Measurements from ENCODE around the gene RNF146. TPM values are rescaled to one million over a fixed set of nuclear protein-coding genes. Genes with fewer than 3 reads are reported as not detected.

RNF146 gene
- polyA plus RNA-seq, 2 of the 4 experiments (the other 2 are of a cell fraction), result 18.9 to 33.2 TPM

DNA sequence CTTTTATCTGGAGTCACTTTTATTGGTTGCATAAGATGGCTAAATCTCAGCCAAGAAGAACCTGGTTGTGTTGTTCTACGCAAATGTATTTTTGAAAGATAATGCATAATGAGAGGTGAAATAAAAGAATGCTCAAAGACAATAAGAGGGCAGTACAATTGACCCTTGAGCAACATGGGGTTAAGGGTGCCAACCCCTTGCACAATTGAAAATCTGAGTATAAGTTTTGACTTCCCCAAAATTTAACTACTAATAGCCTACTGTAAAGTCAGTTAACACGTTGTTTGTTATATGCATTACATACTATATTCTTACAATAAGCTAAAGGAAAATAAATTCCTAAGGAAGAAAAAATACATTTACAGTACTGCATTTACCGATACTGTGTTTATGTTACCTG lies 5.9 kb downstream of the RNF146 start (continued):
- TF ChIP-seq, protein P1, sequence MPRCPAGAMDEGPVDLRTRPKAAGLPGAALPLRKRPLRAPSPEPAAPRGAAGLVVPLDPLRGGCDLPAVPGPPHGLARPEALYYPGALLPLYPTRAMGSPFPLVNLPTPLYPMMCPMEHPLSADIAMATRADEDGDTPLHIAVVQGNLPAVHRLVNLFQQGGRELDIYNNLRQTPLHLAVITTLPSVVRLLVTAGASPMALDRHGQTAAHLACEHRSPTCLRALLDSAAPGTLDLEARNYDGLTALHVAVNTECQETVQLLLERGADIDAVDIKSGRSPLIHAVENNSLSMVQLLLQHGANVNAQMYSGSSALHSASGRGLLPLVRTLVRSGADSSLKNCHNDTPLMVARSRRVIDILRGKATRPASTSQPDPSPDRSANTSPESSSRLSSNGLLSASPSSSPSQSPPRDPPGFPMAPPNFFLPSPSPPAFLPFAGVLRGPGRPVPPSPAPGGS (IDR thresholded peaks at IDR 0.05), result no peak

- DNase-seq (ENCODE audit: low read depth in 1 of 2, low spot score in 1 of 2) (no peak), FAIRE-seq (no peak), ATAC-seq (no peak)
- peaks cover 13% of the 10 kb centered on the region for H3K4me1 ChIP-seq
- H3K4me3 ChIP-seq, result no peak overlapping the region
- ChIA-PET CTCF (no interaction called here), POLR2A (no interaction called here)
- no peaks in the 10 kb centered on the region for H3K9me3 ChIP-seq
- no peak overlapping the region for H3K4me2 ChIP-seq
- 77% methylated on average over 2 of the region's 2 CpGs for WGBS (ENCODE audit: missing lambda C conversion rate)
- TF ChIP-seq E2F6 (IDR thresholded peaks at IDR 0.05; ENCODE audit: borderline replicate concordance, low read depth) (no peak), NPAS2 (CRISPR knock-in tag; IDR thresholded peaks at IDR 0.05; ENCODE audit: borderline replicate concordance) (no peak), KDM5A (IDR thresholded peaks at IDR 0.05) (no peak), RFX5 (IDR thresholded peaks at IDR 0.05) (no peak), HOXA7 (CRISPR knock-in tag; IDR thresholded peaks at IDR 0.05) (no peak), GATA3 (IDR thresholded peaks at IDR 0.05; ENCODE audit: borderline replicate concordance) (no peak), POLR2AphosphoS2 (conservative IDR thresholded peaks at IDR 0.05; ENCODE audit: low read length) (no peak), PHF8 (IDR thresholded peaks at IDR 0.05; ENCODE audit: borderline replicate concordance, low read depth) (no peak), ZSCAN20 (CRISPR knock-in tag; IDR thresholded peaks at IDR 0.05) (no peak), USF2 (IDR thresholded peaks at IDR 0.05) (no peak)
- TF ChIP-seq, protein P2, sequence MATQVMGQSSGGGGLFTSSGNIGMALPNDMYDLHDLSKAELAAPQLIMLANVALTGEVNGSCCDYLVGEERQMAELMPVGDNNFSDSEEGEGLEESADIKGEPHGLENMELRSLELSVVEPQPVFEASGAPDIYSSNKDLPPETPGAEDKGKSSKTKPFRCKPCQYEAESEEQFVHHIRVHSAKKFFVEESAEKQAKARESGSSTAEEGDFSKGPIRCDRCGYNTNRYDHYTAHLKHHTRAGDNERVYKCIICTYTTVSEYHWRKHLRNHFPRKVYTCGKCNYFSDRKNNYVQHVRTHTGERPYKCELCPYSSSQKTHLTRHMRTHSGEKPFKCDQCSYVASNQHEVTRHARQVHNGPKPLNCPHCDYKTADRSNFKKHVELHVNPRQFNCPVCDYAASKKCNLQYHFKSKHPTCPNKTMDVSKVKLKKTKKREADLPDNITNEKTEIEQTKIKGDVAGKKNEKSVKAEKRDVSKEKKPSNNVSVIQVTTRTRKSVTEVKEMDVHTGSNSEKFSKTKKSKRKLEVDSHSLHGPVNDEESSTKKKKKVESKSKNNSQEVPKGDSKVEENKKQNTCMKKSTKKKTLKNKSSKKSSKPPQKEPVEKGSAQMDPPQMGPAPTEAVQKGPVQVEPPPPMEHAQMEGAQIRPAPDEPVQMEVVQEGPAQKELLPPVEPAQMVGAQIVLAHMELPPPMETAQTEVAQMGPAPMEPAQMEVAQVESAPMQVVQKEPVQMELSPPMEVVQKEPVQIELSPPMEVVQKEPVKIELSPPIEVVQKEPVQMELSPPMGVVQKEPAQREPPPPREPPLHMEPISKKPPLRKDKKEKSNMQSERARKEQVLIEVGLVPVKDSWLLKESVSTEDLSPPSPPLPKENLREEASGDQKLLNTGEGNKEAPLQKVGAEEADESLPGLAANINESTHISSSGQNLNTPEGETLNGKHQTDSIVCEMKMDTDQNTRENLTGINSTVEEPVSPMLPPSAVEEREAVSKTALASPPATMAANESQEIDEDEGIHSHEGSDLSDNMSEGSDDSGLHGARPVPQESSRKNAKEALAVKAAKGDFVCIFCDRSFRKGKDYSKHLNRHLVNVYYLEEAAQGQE (IDR thresholded peaks at IDR 0.05), result no peak
- no peak overlapping the region for H3K27ac ChIP-seq
Measured at GRCh38 chr6:127273499-127273898, 6.8 kb downstream of the RNF146 start.

DNA sequence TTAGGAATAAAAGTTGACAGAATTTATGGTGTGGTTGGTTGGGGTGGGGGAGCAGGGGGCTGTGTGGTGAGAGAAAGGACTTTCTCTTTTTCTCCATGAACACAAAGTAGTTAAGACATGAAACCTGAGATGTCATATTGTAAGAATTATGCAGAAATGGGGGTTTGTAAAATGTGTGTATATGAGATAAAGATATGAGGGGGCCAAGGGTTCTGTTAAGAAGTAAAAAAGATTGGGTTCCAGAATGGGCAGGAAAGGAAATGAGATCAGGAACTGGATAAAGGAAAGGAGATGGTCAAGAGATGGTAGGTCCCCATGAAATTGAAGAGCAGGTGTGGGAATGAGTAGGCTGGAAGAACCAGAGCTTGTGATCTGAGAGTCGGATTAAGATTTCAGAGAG lies 9.7 kb downstream of the RNF146 start:
- ChIA-PET CTCF (no interaction called here), POLR2A (interaction anchor here (1.3 kb wide), 1 partner anchor 10 kb away, joined by 5 read pairs; the partner anchor contains the start of gene RNF146)
- DNase-seq (ENCODE audit: low read depth in 1 of 2, low spot score in 1 of 2) (no peak), FAIRE-seq (no peak), ATAC-seq (no peak)
- Histone ChIP-seq H3K9me3 (no peaks in the 10 kb centered on the region), H3K4me1 (0 out of 3 replicates have a peak, but pooled peaks cover 2% of the 10 kb centered on the region), H3K27ac (no peak overlapping the region), H3K4me2 (no peak overlapping the region), H3K4me3 (no peak overlapping the region)
- 95% methylated on average over 1 of the region's 1 CpG for WGBS (ENCODE audit: missing lambda C conversion rate)
- TF ChIP-seq KDM5A (IDR thresholded peaks at IDR 0.05) (no peak), HDAC2 (IDR thresholded peaks at IDR 0.05) (no peak), JUN (IDR thresholded peaks at IDR 0.05) (no peak), PBX3 (IDR thresholded peaks at IDR 0.05) (no peak), CHD4 (IDR thresholded peaks at IDR 0.05; ENCODE audit: borderline replicate concordance) (no peak), HEYL (CRISPR knock-in tag; IDR thresholded peaks at IDR 0.05) (no peak), USF2 (IDR thresholded peaks at IDR 0.05) (no peak), HOXA7 (CRISPR knock-in tag; IDR thresholded peaks at IDR 0.05) (no peak), MYC (IDR thresholded peaks at IDR 0.05; ENCODE audit: borderline replicate concordance, low read length) (no peak), BHLHE40 (IDR thresholded peaks at IDR 0.05; ENCODE audit: low read depth, low read length) (no peak), NR3C1 (IDR thresholded peaks at IDR 0.05) (no peak), SMC3 (IDR thresholded peaks at IDR 0.05) (no peak), PHF8 (IDR thresholded peaks at IDR 0.05; ENCODE audit: borderline replicate concordance, low read depth) (no peak), HOXB5 (CRISPR knock-in tag; IDR thresholded peaks at IDR 0.05) (no peak), ZC3H11A (IDR thresholded peaks at IDR 0.05) (no peak), FOSL2 (IDR thresholded peaks at IDR 0.05) (no peak), FOSL2 (CRISPR knock-in tag; IDR thresholded peaks at IDR 0.05) (no peak)
- TF ChIP-seq, protein P3, sequence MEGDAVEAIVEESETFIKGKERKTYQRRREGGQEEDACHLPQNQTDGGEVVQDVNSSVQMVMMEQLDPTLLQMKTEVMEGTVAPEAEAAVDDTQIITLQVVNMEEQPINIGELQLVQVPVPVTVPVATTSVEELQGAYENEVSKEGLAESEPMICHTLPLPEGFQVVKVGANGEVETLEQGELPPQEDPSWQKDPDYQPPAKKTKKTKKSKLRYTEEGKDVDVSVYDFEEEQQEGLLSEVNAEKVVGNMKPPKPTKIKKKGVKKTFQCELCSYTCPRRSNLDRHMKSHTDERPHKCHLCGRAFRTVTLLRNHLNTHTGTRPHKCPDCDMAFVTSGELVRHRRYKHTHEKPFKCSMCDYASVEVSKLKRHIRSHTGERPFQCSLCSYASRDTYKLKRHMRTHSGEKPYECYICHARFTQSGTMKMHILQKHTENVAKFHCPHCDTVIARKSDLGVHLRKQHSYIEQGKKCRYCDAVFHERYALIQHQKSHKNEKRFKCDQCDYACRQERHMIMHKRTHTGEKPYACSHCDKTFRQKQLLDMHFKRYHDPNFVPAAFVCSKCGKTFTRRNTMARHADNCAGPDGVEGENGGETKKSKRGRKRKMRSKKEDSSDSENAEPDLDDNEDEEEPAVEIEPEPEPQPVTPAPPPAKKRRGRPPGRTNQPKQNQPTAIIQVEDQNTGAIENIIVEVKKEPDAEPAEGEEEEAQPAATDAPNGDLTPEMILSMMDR (IDR thresholded peaks at IDR 0.05), result no peak
- TF ChIP-seq, protein P4, sequence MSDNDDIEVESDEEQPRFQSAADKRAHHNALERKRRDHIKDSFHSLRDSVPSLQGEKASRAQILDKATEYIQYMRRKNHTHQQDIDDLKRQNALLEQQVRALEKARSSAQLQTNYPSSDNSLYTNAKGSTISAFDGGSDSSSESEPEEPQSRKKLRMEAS (IDR thresholded peaks at IDR 0.05), result no peak
